A673 (cell line): ENCODE results near the gene OMP. TPM values are rescaled to one million over a fixed set of nuclear protein-coding genes. Genes with fewer than 3 reads are reported as not detected.

Source experiments
- BruUV-seq: library from RNA; stranded (reverse); fragments of 400-500 nt; replicated peaks from 2 replicates; lab custom pipeline; 2021; lab: Mats Ljungman, UMichigan
- CTCF ChIA-PET: fragments of 300-600 bp; sonication (Branson Sonifier 250); formaldehyde crosslinking; loops from one replicate; lab custom pipeline; 2022; ENCODE audit warnings: antibody characterized with exemption; lab: Charles Lee
- POLR2A ChIA-PET: fragments of 300-600 bp; sonication (Branson Sonifier 250); formaldehyde crosslinking; loops from one replicate; lab custom pipeline; 2022; ENCODE audit warnings: antibody characterized with exemption; ENCODE audit not compliant: low non-redundant PET; lab: Charles Lee
- DNase-seq: peaks from one replicate; pipeline ENCODE4 v3.0.0-alpha.2; 2015; ENCODE audit warnings: low spot score
- H3K27ac ChIP-seq: fragments of 200-600 bp; sonication (generic); 2 replicates; pipeline ENCODE4 v1.5.1; 2016; ENCODE audit warnings: mixed run types, low read depth, mild to moderate bottlenecking, mixed read lengths, antibody characterized with exemption, low read length; ENCODE audit not compliant: poor library complexity, severe bottlenecking
- H3K27me3 ChIP-seq: fragments of 200-600 bp; sonication (generic); replicated peaks from 2 replicates; pipeline ENCODE4 v1.6.1; 2017; ENCODE audit warnings: mixed run types, low read depth, mild to moderate bottlenecking, mixed read lengths, antibody characterized with exemption, low read length; ENCODE audit not compliant: insufficient read depth, poor library complexity
- H3K36me3 ChIP-seq: fragments of 200-600 bp; sonication (generic); 2 replicates; pipeline ENCODE4 v1.6.1; 2016; ENCODE audit warnings: mixed run types, mild to moderate bottlenecking, mixed read lengths, antibody characterized with exemption, low read length; ENCODE audit not compliant: insufficient read depth, poor library complexity, severe bottlenecking
- H3K4me1 ChIP-seq: fragments of 200-600 bp; sonication (generic); 2 replicates; pipeline ENCODE4 v1.6.1; 2017; ENCODE audit warnings: mixed run types, mild to moderate bottlenecking, mixed read lengths, antibody characterized with exemption, low read length; ENCODE audit not compliant: insufficient read depth, poor library complexity, severe bottlenecking
- H3K4me3 ChIP-seq: fragments of 200-600 bp; sonication (generic); 2 replicates; pipeline ENCODE4 v1.5.1; 2016; ENCODE audit warnings: low read depth, mixed run types, mild to moderate bottlenecking, mixed read lengths, low read length; ENCODE audit not compliant: poor library complexity, severe bottlenecking
- H3K9me3 ChIP-seq: fragments of 200-600 bp; sonication (generic); 2 replicates; pipeline ENCODE4 v1.6.1; 2016; ENCODE audit warnings: mixed run types, low read depth, mild to moderate bottlenecking, mixed read lengths, antibody characterized with exemption, low read length; ENCODE audit not compliant: poor library complexity, severe bottlenecking
- CTCF ChIP-seq: fragments of 300-800, 200-600 bp; sonication (generic); conservative IDR thresholded peaks from 2 replicates; pipeline ENCODE4 v1.5.1; 2017; ENCODE audit warnings: low read depth, mild to moderate bottlenecking, antibody characterized with exemption, low read length, moderate library complexity, mixed read lengths
- EZH2 ChIP-seq: fragments of 200-600 bp; sonication (generic); IDR thresholded peaks from 2 replicates; pipeline ENCODE4 v1.6.1; 2017; ENCODE audit warnings: borderline replicate concordance, low read depth, mild to moderate bottlenecking, mixed read lengths, antibody characterized with exemption, low read length; ENCODE audit not compliant: poor library complexity, severe bottlenecking
- intact Hi-C: fragments of 100-400 bp; cut with micrococcal nuclease; formaldehyde crosslinking; loops from one replicate; pipeline ENCODE4 v1.10.0; 2022; ENCODE audit not compliant: unreplicated experiment
- total RNA-seq: library from RNA; stranded (reverse); gene quantifications from 2 replicates; pipeline ENCODE4 v1.2.3, GENCODE V29; 2021

OMP gene
- total RNA-seq, 1 experiment from 2014 or later: not detected

DNA sequence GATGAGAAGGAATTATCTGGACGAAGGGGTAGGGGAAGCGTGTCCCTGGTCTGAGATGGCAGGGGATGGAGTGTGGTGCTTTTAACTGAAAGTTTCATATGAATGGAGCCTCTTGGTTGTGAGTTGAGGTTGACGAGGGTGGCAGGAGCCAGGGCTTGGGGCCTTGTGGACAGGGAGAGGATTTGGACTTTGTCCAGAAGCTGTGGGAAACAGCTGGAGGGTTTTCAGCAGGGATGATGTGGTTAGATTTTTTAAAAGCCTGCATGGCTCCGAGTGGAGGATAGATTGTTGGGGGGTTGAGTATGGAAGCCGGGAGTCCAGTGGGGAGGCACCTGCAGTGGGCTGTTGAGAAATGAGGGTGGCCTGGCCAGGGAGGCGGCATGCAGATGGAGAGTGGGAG, 50.2 kb downstream of the OMP start:
- Histone ChIP-seq H3K27me3 (no peaks in the 10 kb centered on the region), H3K9me3 (no peaks in the 10 kb centered on the region), H3K36me3 (no peaks in the 10 kb centered on the region), H3K27ac (no peak overlapping the region), H3K4me3 (no peak overlapping the region), H3K4me1 (peaks cover 5% of the 10 kb centered on the region)
- ChIA-PET POLR2A (no interaction called here), CTCF (no interaction called here)
- BruUV-seq: no TSS peak
- DNase-seq: no peak
- TF ChIP-seq CTCF (no peak), EZH2 (no peak)
- intact Hi-C loops: no loop called here

Other genes starting within 250 kb of the OMP start
- 30.2 and 31.0 TPM in 2 replicates for gene ACER3, start 241.9 kb upstream of the OMP start, total RNA-seq
- gene B3GNT6, start 68.4 kb upstream of the OMP start, total RNA-seq: not detected in 2 replicates
- gene CAPN5, start 35.9 kb upstream of the OMP start, total RNA-seq: 4.3 and 7.0 TPM in 2 replicates
- not detected in 2 replicates for gene MYO7A, start 25.4 kb downstream of the OMP start, total RNA-seq
- gene GDPD4, start 198.8 kb downstream of the OMP start, total RNA-seq: not detected in 2 replicates